Renal cortical epithelial cell (primary cell): ENCODE measurements around the gene CCNY. TPM values are rescaled to one million over a fixed set of nuclear protein-coding genes. Genes with fewer than 3 reads are reported as not detected.

Experiments
- DNase-seq: peaks from one replicate; pipeline ENCODE4 v3.0.0-alpha.2; 2011; ENCODE audit warnings: low read depth
- total RNA-seq: library from RNA; depleted of rRNA; stranded (reverse); fragments of >200 nt; gene quantifications from 2 replicates; pipeline ENCODE4 v1.2.3, GENCODE V29; 2014

The CCNY gene
- total RNA-seq, 1 donor from 2014 or later, result 59.3 TPM

- DNase-seq, result no peak
Measured at GRCh38 chr10:35486297-35486990, 150.1 kb downstream of the CCNY start.

- no peak for DNase-seq
Measured at GRCh38 chr10:35487336-35488034, 151.2 kb downstream of the CCNY start.

GRCh38 chr10:35488228-35488627 lies 151.9 kb downstream of the CCNY start:
- no peak for DNase-seq

DNA sequence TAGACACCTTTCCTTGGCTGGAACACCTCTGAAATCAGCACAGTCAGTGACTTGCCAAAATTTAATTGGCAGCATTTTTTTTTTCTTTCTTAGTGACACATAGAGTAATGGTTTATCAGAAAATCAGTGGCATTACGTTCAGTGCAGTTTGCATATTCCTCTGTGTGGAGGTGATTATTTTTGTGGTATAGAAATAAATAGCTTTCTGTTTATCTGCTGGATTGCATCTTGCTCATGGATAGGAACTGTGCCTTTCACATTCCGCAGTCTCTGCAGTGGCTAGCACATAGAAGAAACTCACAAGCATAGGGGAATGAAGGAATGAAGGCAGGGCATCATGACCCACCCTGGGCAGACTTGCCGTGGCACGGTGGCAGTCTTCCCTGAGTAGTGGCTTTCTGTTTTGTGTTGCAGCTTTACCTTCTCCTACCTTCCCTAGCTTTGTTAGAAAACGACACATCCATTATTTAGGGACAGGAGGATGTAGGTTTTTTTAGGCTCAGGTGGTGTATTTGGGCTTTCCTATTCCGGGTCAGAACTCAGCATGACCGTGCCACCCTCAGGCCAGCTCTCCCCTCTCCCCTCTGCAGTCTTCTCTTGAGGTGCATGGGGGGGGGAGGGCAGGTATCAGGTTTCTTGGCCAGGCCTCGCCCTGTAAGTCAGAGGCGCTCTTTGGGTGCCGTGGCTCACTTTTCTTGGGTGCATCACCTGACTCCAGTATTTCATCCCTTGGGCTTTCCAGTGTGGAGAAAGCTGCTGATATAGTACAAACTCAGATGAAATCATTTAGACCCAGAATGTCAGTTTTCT lies 156.3 kb downstream of the CCNY start:
- DNase-seq, result no peak

GRCh38 chr10:35493196-35494118 lies 157.1 kb downstream of the CCNY start:
- no peak for DNase-seq

DNA sequence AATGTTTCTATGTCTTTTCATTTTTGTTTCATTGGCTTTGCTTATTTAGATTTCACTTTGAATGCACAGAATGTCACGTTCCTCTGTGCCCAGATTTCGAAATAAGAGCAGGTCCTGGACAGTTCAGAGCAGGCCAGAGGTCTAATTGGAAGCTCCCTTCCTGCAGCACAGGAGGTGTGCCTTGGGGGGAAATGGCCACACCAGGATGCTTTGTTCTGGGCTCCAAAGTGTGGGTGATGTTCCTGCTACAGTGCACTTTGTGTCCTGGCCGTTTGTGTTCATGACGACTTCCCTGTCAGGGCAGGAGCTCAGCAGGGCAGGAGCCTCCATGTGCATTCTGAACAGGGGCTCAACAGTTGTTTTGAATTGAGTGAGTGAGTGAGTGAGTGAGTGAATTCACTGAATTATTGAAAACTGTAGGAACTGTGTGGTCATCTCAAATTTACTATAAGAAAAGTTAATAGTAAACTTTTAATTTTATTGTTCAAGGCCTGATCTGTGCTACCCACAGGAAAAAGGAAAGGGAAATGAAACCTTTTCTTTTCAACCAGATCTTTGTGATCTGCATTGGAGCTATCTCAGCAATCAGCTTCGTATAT lies 159.3 kb downstream of the CCNY start:
- peak; percentile 53 for DNase-seq

DNA sequence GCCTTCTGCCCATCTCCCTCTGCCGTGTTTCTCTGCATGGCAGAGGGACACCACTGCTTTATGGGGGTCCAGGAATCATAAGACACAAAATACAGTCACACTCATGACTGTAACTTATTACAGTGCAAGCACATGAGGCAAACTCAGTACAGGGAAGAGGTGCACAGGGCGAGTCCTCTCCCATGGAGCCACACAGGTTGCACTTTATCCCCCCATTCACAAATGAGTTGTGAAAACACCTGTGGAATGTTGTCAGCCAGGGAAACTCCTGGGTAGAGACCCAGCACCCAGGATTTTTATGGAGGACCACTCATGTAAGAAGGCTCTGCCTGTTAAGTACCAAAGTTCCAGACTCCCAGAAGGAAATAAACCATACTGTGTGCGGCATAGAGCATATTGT lies 161.6 kb downstream of the CCNY start:
- DNase-seq, result no peak

GRCh38 chr10:35498693-35499092 lies 162.4 kb downstream of the CCNY start:
- peak; percentile 32 for DNase-seq

GRCh38 chr10:35501923-35502322 lies 165.6 kb downstream of the CCNY start:
- DNase-seq, result no peak

DNA sequence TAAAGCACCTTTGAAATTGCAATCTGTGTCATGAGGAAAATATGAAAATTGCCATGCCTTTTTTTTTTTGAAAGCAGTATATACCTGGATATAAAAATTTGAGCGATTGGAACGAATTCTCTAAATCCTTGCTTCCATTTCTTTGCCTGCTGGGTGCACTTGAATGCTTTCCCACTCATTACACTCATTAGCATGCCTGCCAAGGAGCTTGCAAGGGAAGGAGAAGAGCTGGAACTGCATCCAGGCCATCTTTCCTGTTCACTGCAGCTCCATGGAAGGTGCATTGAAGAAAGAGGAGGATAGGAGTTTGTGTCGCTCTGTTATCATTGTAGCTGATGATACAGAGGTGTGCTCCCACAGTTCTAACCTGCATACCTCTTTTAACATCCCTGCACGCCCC lies 166.4 kb downstream of the CCNY start:
- no peak for DNase-seq

GRCh38 chr10:35503578-35503977 lies 167.3 kb downstream of the CCNY start:
- no peak for DNase-seq

GRCh38 chr10:35504132-35504531 lies 167.8 kb downstream of the CCNY start:
- no peak for DNase-seq

DNA sequence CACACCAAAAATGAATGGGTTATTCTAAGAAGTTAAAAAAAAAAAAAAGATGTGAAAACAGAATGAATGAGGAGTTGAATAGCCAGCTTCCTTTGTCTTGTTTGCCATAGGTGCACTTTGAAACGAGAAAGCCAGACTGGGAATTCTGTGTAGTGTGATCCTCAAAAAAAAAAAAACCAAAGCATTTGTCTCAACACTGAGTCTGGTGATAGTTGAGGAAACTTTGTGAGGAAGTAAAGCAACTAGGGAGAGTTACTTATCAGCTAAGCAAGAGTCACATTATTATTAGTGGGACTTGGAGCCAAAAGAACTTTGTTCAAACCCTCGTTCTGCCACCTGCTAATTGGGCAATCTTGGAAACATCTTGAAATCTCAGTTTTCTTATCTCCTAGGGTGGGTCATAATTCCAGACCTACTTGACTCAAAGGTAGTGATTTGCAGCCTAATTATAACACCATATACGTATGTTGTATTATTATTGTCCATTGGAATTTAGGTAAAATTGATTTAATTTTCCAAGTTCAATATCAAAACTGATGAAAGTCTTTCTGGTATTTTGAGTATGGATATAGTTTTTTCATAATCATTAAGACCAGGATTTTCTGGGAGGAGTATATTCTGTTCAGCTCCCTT lies 169.0 kb downstream of the CCNY start:
- no peak for DNase-seq

DNA sequence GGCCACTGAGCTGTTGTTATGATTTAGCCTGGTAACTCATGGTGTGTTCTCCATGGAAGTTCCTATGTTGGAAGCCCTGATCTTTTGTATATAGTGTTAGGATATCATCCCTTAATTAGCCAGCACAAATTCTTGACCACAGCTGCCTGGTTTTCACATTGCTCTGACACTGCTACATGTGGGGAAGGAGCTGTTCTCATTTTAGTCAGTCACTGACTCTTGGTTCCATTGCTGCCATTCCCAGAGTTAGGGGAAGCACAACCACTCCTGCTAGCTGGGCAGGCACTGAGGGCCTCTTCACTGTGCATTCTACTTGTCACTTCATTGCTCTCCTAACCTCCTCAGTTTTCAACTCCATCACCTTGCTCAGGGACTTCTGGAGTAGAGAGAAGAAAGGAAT lies 170.4 kb downstream of the CCNY start:
- DNase-seq, result no peak

DNA sequence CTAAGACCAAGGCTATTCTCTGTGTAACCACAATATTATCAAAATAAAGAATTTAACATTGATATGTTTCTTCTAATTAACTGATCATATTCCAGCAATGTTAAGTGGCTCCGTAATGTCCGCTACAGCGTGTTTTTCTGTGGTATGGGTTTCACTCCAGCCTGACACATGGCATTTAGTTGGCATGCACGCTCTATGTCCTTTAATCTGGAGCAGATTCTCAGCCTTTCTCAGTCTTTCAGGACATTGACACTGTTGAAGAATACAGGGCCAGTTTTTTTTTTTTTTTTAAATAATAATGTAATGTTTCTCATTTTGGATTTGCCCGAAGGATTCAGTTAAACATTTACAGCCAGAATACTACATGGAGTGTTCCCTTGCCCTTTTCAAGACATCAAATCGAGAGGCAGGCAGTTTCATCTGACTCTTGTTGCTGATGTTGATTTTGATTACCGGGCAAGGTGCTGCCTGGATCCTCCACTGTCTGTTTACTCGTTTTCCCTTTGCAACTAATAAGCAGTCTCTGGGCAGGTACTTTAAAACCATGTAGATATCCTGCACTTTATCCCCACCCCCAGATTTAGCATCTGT lies 171.3 kb downstream of the CCNY start:
- DNase-seq, result no peak

GRCh38 chr10:35508647-35509046 lies 172.3 kb downstream of the CCNY start:
- no peak for DNase-seq

DNA sequence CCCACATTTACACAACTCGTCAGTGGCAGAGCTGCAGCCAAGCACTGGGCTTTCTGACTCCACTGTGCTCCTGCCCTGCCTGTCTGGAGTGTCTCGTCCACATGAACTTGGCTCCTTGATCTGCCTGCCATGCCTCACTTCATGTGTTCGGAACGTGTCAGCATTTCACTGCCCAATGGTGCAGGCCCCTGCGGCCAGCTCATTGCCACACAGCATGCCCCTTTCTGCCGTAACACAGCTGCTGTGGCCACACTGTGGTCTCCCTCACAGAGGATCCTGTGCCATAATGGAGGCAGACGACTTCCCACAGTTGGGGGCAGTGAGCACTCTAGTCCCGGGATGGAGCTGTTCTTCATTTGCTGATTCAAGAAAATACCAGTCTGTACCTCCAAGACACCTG lies 174.6 kb downstream of the CCNY start:
- no peak for DNase-seq

GRCh38 chr10:35511647-35512046 lies 175.3 kb downstream of the CCNY start:
- no peak for DNase-seq

DNA sequence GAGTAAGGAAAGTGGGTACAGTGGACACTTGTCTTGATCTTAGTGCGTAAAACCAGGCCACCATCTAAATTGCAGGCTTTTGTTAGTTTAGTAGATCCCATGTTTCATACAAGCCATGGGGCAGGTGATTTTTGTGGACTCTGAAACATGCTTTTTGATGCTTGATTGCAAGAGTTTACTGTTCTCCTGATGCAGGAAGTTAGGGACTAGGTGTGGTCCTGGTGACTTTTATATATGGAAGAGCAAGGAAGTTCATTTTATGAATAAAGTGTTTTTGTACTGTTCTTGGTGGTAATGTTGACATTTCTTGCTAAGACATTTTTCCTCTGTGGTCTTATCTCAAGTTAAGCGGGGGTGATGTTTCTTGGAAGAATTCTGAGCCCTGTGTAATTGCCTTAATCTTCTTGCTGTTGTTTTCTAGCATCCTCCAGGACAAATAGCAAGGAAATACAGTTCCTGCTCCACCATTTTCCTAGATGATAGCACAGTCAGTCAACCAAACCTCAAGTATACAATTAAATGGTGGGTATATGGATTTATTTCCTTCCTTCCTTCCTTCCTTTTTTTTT lies 179.9 kb downstream of the CCNY start:
- no peak for DNase-seq
